ENCODE data around the gene EPN1. TPM values are rescaled to one million over a fixed set of nuclear protein-coding genes. Genes with fewer than 3 reads are reported as not detected.

The EPN1 gene
- total and polyA plus RNA-seq, 2 of the 8 experiments (the other 6 are each of a cell fraction or from before 2014, with no cell fraction given) = 49.6 to 200 TPM

GRCh38 chr19:55690109-55690768 lies 15.2 kb downstream of the EPN1 start (continued):
- TF ChIP-seq RAD21 (IDR thresholded peaks at IDR 0.05 in 1 of 2, conservative IDR thresholded peaks at IDR 0.05 in 1 of 2; ENCODE audit: low read depth in 2 of 2, low read length in 2 of 2) (no peak), PHF8 (conservative IDR thresholded peaks at IDR 0.05; ENCODE audit: low read depth, low read length) (no peak), CEBPB (IDR thresholded peaks at IDR 0.05; ENCODE audit: low read depth, low read length) (no peak), YY1 (IDR thresholded peaks at IDR 0.05; ENCODE audit: low read depth, low read length) (no peak), SUZ12 (IDR thresholded peaks at IDR 0.05; ENCODE audit: low read length) (no peak)

Data from H1 (cell line).